ENCODE results near the gene VPS37D.

Gene VPS37D

GRCh38 chr7:73696372-73696771, 28.7 kb downstream of the VPS37D start:
- ChIA-PET CTCF (no interaction called here), POLR2A (no interaction called here)
- no peak for DNase-seq (ENCODE audit: extremely low spot score)
- no peak for TF ChIP-seq L3MBTL2 (conservative IDR thresholded peaks at IDR 0.05)
- no peak for TF ChIP-seq FOXM1 (IDR thresholded peaks at IDR 0.05; ENCODE audit: borderline replicate concordance)
- TF ChIP-seq FOXA1 (IDR thresholded peaks at IDR 0.05), result no peak
- TF ChIP-seq FOXK2 (IDR thresholded peaks at IDR 0.05), result no peak
- no peak for TF ChIP-seq ELF4 (IDR thresholded peaks at IDR 0.05)
- no peak for TF ChIP-seq TARDBP (IDR thresholded peaks at IDR 0.05)

DNA sequence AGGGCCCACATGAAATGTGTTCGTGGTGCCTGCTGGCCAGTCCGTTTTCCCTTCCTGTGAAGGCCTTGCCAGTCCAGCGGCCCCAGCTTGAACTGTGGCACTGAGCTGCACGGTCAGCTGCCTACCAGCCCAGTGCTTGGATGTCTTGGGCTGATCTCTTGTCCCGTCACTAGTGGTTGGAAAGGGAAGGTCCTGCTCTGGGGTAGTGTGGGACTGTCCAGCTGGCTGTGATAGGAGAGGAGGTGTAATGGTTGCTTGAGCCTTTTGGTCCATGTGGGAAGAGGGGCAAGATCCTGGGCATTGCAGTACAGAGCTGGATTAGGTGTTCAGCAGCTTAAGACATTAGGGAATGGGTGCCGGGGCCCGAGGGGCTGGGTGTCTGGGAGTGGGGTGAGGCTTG, 30.8 kb downstream of the VPS37D start:
- TF ChIP-seq ELF4 (IDR thresholded peaks at IDR 0.05), result no peak
- TF ChIP-seq SUZ12 (IDR thresholded peaks at IDR 0.05), result no peak
- no peak for TF ChIP-seq SP1 (IDR thresholded peaks at IDR 0.05)
- no peak for TF ChIP-seq FOXM1 (IDR thresholded peaks at IDR 0.05; ENCODE audit: borderline replicate concordance)
- TF ChIP-seq ARNT (IDR thresholded peaks at IDR 0.05), result no peak
- TF ChIP-seq ZNF384 (IDR thresholded peaks at IDR 0.05), result no peak
- no peak for TF ChIP-seq FOXK2 (IDR thresholded peaks at IDR 0.05)
- TF ChIP-seq L3MBTL2 (conservative IDR thresholded peaks at IDR 0.05), result no peak
- no peak for TF ChIP-seq FOXA1 (IDR thresholded peaks at IDR 0.05)
- no peak for TF ChIP-seq BHLHE40 (IDR thresholded peaks at IDR 0.05; ENCODE audit: borderline replicate concordance)
- no peak for DNase-seq (ENCODE audit: extremely low spot score)
- ChIA-PET CTCF (interaction anchor here (1.3 kb wide), 1 partner anchor 19 kb away, joined by 3 read pairs; no protein-coding TSS in a partner anchor), POLR2A (no interaction called here)

DNA sequence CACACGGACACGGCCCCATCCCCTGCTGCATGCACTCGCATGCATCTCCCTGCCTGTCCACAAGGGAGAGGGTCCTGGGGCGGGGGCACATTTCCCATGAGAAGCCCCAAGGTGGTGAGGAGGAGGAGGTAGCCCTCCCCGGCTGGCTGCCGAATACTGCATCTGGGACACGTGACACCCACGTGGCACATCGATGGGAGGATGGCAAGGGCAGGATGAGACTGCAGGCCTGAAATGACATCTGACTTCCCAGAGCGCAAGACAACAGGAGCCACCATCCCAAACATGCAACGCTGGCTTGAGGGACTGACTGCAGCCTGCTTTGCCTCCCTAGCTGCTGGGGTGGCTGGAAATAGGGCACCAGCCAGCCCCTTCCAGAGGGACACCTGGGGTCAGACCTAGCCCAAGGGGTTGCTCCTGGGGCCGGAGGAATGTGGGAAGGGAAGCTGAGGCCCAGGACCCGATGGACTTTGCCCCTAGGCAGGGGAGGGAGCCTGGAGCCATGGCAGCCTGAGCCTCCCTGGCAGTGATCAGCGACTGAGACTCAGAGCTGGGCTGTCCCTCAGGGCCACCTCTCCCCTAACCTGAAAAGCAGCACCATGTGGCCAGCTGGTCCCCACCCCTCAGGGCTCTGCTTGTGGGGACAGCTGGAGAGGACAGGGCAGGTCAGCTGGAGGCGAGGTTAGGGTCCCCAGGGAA, 31.9 kb downstream of the VPS37D start:
- TF ChIP-seq HDGF (IDR thresholded peaks at IDR 0.05; ENCODE audit: borderline replicate concordance), result no peak
- no peak for TF ChIP-seq FOXM1 (IDR thresholded peaks at IDR 0.05; ENCODE audit: borderline replicate concordance)
- no peak for TF ChIP-seq ZNF384 (IDR thresholded peaks at IDR 0.05)
- TF ChIP-seq BHLHE40 (IDR thresholded peaks at IDR 0.05; ENCODE audit: borderline replicate concordance), result no peak
- no peak for TF ChIP-seq ARNT (IDR thresholded peaks at IDR 0.05)
- no peak for TF ChIP-seq CTBP1 (IDR thresholded peaks at IDR 0.05; ENCODE audit: borderline replicate concordance)
- TF ChIP-seq ELF4 (IDR thresholded peaks at IDR 0.05), result no peak
- no peak for TF ChIP-seq PKNOX1 (IDR thresholded peaks at IDR 0.05)
- no peak for TF ChIP-seq NFRKB (IDR thresholded peaks at IDR 0.05)
- TF ChIP-seq LEF1 (IDR thresholded peaks at IDR 0.05; ENCODE audit: borderline replicate concordance), result no peak
- TF ChIP-seq SUZ12 (IDR thresholded peaks at IDR 0.05), result no peak
- TF ChIP-seq SP1 (IDR thresholded peaks at IDR 0.05), result no peak
- TF ChIP-seq L3MBTL2 (conservative IDR thresholded peaks at IDR 0.05), result no peak
- no peak for TF ChIP-seq FOXA1 (IDR thresholded peaks at IDR 0.05)
- no peak for TF ChIP-seq FOXK2 (IDR thresholded peaks at IDR 0.05)
- no peak for TF ChIP-seq TARDBP (IDR thresholded peaks at IDR 0.05)
- ChIA-PET POLR2A (no interaction called here), CTCF (no interaction called here)
- DNase-seq (ENCODE audit: extremely low spot score), result no peak

DNA sequence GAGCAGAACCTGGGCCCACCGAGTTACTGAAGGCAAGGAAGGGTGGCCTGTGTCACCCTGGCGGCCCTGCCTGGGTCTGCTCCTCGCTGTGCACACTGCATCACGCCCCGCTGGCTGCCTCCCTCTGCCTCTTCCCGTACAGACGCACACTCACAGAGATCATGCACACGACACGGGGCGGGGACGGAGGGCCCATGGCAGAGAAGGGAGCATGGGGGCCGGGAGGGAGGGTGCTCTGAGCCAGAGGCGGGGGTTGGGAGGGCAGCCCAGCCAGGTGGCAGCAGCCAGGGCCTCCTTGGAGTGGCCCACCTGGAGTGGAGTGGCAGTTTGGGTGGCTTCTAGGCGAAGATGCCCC, 32.4 kb downstream of the VPS37D start:
- ChIA-PET CTCF (interaction anchor here (1.4 kb wide), 1 partner anchor 26 kb away, joined by 3 read pairs; no protein-coding TSS in a partner anchor), POLR2A (no interaction called here)
- no peak for DNase-seq (ENCODE audit: extremely low spot score)
- no peak for TF ChIP-seq FOXK2 (IDR thresholded peaks at IDR 0.05)
- no peak for TF ChIP-seq SUZ12 (IDR thresholded peaks at IDR 0.05)
- TF ChIP-seq FOXM1 (IDR thresholded peaks at IDR 0.05; ENCODE audit: borderline replicate concordance), result no peak
- TF ChIP-seq PKNOX1 (IDR thresholded peaks at IDR 0.05), result no peak
- TF ChIP-seq ELF4 (IDR thresholded peaks at IDR 0.05), result no peak
- no peak for TF ChIP-seq LEF1 (IDR thresholded peaks at IDR 0.05; ENCODE audit: borderline replicate concordance)
- no peak for TF ChIP-seq FOXA1 (IDR thresholded peaks at IDR 0.05)
- TF ChIP-seq BHLHE40 (IDR thresholded peaks at IDR 0.05; ENCODE audit: borderline replicate concordance), result no peak
- no peak for TF ChIP-seq ARNT (IDR thresholded peaks at IDR 0.05)
- no peak for TF ChIP-seq ZNF384 (IDR thresholded peaks at IDR 0.05)
- no peak for TF ChIP-seq CTBP1 (IDR thresholded peaks at IDR 0.05; ENCODE audit: borderline replicate concordance)
- TF ChIP-seq HDGF (IDR thresholded peaks at IDR 0.05; ENCODE audit: borderline replicate concordance), result no peak
- no peak for TF ChIP-seq SP1 (IDR thresholded peaks at IDR 0.05)
- TF ChIP-seq TARDBP (IDR thresholded peaks at IDR 0.05), result no peak
- TF ChIP-seq L3MBTL2 (conservative IDR thresholded peaks at IDR 0.05), result no peak

GRCh38 chr7:73700581-73701134, 33.0 kb downstream of the VPS37D start:
- ChIA-PET CTCF (interaction anchor here (0.7 to 1.4 kb wide), 5 partner anchors 15 to 94 kb away, joined by 3 to 4 read pairs (median 3); no protein-coding TSS in a partner anchor), POLR2A (interaction anchor here (0.7 to 1.6 kb wide), 3 partner anchors 11 to 38 kb away, joined by 3 to 4 read pairs (median 3); partner anchors contain the start of genes ABHD11, BUD23 and DNAJC30)
- TF ChIP-seq SUZ12 (IDR thresholded peaks at IDR 0.05) (no peak), ELF4 (IDR thresholded peaks at IDR 0.05) (no peak), FOXK2 (IDR thresholded peaks at IDR 0.05) (no peak), ZNF384 (IDR thresholded peaks at IDR 0.05) (no peak), TARDBP (IDR thresholded peaks at IDR 0.05) (no peak), HDGF (IDR thresholded peaks at IDR 0.05; ENCODE audit: borderline replicate concordance) (no peak), FOXA1 (IDR thresholded peaks at IDR 0.05) (no peak), SP1 (IDR thresholded peaks at IDR 0.05) (no peak), CTBP1 (IDR thresholded peaks at IDR 0.05; ENCODE audit: borderline replicate concordance) (no peak), PKNOX1 (IDR thresholded peaks at IDR 0.05) (no peak), ARNT (IDR thresholded peaks at IDR 0.05) (no peak), L3MBTL2 (conservative IDR thresholded peaks at IDR 0.05) (no peak), FOXM1 (IDR thresholded peaks at IDR 0.05; ENCODE audit: borderline replicate concordance) (no peak), BHLHE40 (IDR thresholded peaks at IDR 0.05; ENCODE audit: borderline replicate concordance) (no peak)
- no peak for DNase-seq (ENCODE audit: extremely low spot score)
